HG02973 (cell line): Measurements from ENCODE around the gene LZTS3.
A peak's percentile ranks its signal among the peaks of the same experiment; 100 is the strongest.
"Not testable (repeated sequence)": the region's sequence is repeated elsewhere in the genome, so short reads cannot be mapped to it uniquely, and the experiment has no call there.

Experiments used
- ATAC-seq: cut with Tn5 transposase; IDR thresholded peaks from one replicate; pipeline ENCODE4 v1.9.1; 2021; ENCODE audit warnings: moderate library complexity; ENCODE audit not compliant: unreplicated experiment

The LZTS3 gene

DNA sequence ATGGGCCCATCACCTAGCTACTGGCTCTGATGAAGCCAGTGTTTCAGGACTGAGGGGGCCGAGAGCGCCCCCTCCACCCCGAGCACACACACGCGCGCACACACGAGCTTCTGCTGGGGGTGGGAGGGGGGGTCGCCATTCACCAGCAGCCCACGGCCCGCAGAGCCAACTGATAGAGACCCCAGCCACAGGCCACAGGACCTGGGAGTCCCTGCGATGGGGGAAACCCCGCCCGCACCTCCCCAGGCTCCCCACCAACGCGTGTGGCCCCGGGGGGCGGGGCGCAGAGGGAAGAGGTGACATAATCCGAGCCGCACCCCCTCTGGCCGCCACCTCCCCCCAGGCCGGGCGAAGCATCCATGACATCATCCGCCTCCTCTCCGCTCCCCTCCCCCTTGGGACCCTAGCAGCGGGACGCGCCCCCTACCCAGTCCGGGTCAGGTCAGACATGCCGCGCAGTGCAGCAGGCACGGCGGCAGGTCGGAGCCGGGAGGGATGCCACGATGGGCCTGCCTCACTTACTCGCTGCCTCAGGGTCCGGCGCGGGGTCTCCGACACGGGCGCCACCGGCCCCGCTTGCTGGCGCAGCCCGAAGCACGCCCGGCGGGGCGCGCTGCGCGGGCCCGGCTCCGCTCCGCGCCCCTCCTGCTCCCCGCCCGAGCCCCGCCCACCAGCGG lies at the start of gene LZTS3:
LZTS3 (minus strand) TSS at position 617 of the 677 bp plus-strand sequence. CDS start 6,386 bp downstream, outside the sequence.
- ATAC-seq: peak; percentile 76

DNA sequence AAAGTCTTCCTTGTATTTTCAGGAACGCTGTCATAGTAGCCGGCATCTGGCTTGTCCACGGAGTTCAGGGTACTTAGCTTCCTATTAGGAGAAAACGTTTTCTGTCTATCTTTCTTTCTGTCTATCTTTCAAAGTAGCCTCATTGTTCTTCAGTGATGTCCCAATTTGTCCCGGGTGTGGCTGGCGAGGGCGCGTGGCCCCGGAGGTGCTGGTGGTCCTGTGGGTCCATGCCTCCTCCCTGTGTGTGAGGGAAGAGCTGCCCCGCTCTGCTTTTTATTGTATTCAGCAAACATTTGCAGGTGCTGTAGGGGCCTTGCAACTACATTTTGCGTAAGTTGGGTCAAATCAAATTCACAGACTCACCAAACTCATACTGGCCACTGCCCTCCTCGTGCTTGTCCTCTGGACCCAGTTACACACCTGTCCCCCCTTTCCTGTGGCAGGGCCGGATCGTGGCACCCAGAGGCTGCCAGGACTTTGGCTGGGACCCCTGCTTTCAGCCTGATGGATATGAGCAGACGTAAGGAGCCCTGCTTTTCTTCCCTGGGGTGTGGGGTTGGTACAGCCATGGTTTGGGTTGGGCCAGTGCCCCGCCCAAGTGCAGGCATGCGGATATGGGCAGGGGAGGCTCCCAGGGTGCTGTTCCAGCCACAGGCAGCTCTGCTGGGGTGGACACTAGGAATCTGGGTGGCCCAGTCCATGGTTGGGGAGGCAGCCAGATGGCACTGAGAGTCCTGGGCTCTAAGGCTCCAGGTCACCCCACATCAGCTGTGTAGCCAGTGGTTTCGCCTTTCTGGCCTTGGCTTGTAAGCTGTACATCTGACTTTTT lies 48.3 kb upstream of the LZTS3 start:
- ATAC-seq: no peak

DNA sequence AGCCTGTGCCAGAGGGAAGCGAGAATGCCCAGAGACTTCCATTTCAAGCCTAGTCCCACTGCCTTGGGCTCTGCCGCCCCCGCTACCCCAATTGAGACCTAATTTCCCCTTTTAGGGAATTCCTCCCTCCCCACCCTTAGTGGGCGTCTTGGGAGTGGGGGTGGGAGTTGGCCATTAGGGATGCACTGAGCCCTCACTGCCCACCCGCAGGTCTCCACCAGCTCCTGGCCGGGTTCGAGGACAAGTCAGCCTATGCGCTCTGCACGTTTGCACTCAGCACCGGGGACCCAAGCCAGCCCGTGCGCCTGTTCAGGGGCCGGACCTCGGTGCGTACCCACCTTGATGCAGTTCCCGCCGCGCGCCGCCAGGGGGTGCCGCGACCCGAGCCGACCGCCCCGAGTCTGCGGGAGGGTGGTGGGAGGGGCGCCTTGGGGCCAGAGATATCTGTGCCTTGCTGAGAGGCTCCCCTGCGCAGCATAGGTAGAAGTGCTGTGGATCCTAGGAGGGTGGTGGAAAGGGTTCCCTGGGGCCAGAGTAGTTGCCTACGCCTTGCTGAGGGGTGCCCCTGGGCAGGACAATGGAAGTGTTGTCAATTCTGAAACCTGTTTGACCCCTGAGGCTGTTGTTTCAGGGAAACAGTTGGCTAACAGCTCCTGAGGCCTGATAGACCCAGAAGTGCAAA lies 45.1 kb upstream of the LZTS3 start:
- no peak for ATAC-seq

DNA sequence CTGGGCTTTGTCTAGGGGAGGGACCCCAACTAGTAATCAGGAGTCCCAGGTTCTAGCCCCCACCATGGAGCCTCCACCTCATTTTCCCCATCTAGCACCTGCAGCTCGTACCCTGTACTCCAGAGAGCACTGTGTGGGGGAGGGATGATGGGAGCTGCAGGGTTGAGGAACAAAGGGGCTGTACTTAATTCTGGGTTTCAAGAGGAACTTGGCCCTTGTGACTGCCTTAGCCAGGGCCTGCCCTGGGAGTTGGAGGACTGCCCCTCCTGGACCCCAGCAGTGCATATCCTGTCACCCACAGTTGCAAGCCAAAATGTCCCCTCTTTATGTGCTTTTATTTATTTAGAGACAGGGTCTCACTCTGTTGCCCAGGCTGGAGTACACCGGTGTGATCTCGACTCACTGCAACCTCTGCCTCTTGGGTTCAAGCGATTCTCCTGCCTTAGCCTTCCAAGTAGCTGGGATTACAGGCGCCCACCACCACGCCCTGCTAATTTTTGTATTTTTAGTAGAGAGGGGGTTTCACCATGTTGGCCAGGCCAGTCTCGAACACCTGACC lies 42.1 kb upstream of the LZTS3 start:
- not testable (repeated sequence) for ATAC-seq

DNA sequence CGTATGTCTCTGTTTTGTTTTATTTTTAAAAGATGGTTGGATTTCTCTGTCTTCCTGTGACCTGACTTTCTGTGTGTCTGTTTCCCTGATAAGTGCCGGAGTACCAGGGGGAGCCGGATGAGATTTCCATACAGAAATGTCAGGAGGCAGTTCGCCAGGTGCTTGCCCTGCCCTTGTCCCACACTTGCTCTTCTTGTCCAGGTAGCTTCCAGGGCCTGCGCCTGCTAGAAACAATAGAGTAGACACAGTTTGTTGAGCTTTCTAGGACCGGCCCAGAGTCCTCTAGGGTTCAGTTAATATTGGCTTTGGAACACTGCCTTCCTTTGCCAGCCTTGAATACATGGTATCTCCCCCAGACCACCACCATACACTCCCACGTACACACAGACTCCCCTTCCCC lies 39.9 kb upstream of the LZTS3 start:
- ATAC-seq: no peak

DNA sequence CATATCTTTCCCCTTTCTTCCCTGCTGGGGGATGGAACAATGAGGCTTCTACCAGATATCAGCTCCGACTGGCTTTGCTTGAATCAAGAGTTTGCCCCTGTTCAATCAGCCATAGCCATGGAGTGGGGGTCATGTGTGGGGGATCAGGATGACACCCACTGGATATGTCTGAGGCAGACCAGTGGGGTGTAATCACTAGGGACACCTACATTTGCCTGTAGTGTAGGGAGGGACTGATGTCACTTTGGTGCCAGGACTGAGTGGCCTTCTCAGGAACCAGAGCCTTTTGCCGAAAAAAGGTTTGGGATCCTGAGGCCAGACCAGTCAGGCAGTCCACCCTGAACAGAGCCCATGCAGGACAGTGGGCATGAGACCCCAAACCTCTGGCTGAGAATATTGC lies 37.0 kb upstream of the LZTS3 start:
- no peak for ATAC-seq

DNA sequence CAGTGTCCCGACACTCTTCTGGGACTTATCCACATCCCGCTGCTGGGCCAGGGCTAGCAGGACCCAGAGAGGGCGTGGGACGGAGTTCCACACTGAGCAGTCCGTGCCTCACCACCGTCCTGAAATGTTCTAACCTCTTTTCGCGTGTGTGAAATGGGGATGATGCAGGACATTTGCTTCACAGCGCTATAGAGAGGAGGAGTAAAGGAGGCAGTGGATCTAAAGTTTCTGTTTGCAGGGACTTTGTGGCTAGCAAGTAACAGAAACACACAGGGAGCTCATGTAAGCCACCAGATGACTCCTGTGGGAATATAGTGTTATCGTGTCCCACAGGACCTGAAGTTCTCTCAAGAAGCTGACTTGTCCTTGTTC lies 36.6 kb upstream of the LZTS3 start:
- no peak for ATAC-seq

DNA sequence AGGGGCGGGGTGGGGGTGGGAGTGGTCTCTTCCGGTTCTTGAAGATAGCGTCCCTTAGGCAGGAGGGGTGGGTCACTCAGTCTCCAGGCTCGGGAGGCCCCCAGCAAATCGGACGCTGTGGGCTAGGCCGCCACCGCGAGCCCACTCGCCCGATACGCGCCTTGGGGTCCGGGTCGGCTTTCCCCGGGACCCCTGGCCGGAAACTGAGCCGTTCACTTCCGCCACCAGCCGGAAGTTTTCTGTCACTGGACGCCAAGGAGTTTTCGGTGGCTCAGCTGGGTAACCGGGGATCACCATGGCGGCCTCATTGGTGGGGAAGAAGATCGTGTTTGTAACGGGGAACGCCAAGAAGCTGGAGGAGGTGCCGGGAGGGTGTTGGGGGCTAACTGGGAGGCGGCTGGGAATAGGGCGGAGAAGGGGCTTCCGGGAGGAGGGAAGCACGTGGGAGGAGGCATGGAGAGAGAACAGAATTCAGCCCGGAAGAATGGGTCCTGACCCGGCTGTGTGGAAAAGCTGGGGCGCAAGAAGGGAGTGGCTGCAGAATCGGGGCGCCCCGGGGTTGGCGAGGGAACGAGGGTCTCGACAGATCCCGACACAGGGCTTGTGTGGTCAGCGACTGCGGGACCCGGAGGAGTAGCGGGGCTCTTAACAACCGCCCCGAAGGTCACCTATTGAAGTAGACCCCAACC lies 36.1 kb upstream of the LZTS3 start, which contains the start of gene ITPA:
ITPA (plus strand) TSS at position 242 of the 689 bp plus-strand sequence; CDS start at position 296, 54 bp downstream.
- no peak for ATAC-seq

DNA sequence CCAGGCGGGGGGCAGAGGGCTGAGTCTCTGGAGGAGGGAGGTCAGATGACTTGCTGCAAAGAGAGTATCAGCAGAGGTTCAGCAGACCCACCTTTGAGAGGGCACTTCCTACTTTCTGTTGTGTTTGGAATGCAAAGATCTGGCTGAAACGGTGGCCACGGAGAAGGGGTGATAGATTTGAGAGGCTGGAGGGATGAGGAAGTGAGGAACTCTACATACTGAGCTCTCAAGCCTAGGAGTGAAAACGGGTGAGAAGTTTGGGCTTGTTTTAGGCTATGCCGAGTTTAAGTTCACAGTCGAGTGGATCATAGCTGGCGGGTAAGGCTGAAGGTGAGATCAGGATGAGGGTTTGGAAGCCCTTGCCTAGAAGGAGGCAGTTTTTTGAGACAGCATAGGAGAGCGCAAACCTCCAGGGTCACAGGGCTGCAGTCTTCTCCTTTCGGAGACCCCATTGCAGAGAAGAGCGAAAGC lies 35.5 kb upstream of the LZTS3 start:
- no peak for ATAC-seq

DNA sequence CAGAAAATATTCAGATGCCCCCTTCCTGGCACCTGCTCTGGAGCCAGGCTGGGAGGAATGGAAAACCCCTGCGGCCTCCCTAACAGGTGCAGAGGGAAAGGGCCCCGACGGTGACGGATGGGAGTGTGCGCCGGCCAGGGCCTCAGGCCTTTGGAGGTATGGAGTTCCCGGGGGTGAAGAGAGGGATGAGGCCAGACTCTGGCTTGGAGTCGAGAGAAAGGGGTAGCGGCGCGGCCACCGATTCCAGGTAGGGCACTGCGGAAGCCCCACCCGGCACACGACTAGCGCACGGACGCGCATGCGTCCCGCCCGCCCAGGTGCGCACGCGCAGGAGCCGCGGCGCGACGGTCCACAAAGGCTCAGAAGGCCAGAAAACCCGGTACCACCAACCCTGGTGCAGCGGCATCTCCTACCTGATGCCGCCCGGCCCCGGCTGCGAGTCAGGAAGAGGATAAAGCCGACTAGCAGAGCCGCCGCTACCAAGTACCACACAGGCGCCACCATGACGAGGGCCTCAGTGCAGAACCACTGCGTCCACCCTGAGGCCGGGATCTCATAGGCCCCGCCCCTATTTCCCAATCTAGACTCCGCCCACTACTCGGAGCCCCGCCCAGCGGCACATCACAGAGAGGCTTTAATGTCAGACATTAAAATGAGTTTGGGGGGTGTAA lies 30.9 kb upstream of the LZTS3 start, which contains the start of gene DDRGK1:
DDRGK1 (minus strand) TSS at position 559 of the 671 bp plus-strand sequence; CDS start at position 504, 55 bp downstream.
- ATAC-seq: peak; percentile 66

DNA sequence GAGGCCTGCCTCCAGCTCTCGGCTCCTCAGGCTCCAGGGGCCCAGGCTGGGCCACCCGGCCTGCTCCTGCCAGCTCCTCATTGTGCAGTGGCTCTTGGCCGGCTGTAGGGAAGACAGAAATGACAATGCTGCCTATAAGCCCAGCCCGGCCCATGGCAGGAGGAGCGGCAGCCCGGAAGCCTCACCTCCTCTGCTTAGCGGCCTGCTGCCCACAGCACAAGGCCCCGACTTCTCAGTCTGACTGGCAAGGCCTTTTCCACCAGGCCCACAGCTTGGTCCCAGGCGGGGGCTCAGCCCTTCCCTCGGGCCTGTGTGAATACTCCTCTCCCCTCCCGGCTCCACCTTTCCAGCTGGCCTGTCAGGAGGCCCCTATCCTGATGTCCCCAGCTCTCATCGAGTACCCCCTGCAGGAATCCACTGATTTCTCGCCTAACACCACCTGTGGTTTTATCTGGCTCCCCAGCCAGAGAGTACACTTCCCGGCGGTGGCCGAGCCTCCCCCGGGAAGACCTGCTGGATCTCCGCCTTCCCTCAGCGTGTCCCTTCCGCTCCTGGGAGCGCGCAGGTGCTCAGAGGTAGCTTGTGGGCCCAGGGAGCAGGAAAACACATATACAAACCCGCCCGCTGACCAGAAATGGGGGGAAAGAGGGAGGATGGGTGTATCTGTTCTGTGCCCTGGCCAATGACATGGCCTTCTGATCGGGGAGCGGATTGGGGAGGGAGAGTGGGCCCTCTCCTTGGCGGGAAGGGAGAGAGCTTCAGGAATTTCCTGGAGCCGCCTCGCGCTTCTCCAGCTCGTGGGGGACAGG lies 30.2 kb upstream of the LZTS3 start:
- ATAC-seq: peak; percentile 19

DNA sequence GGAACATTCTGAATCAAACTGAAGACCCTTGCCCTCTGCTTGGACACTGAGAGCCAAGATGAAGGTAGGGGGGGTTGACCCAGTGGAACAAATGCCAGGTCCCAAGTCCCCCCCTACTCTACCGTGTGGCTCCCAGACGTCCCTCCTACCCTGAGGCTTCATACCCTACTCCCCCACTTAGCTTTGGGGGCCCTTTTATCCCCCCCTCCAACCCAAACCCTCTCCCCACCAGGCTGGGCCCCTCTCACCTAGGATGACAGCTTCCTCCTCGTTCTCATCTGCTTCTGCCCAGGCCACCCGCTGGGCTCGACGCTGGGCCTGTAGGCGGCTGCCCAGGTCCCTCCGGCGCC lies 29.6 kb upstream of the LZTS3 start:
- no peak for ATAC-seq

DNA sequence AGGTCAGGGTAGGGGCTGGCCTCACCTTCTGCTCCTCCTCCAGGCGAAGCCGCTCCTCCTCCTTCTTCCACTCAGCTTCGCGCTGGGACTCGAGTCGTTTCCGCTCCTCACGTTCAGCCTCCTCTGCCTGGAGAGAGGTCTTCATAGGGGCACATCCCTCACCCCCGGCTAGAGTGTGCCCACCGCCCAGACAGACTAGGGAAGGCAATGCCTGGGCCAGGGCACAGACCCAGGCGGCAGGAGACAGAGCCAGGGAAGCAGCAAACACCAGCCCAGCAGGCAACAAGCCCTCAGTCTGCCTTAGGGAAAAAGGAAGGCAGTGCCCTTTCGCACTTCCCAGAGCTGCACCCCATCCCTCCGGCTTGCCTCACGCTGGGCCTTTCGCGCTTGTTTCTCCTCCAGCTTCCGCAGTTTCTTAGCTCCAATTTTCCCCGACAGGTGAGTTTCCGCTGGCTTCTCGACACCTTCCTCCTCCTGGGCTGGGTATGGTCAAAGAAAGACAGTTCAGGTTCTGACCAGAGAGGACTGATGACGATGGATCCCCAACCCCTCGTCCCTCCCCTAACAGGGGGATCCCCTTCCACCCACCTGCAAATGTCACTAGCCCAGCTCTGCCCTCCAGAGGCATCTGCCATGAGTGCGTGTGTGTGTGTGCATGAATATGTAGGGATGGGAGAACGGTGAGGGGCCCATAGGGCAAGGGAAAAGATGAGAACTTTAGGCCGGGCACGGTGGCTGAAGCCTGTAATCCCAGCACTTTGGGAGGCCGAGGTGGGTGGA lies 26.8 kb upstream of the LZTS3 start:
- ATAC-seq: no peak

DNA sequence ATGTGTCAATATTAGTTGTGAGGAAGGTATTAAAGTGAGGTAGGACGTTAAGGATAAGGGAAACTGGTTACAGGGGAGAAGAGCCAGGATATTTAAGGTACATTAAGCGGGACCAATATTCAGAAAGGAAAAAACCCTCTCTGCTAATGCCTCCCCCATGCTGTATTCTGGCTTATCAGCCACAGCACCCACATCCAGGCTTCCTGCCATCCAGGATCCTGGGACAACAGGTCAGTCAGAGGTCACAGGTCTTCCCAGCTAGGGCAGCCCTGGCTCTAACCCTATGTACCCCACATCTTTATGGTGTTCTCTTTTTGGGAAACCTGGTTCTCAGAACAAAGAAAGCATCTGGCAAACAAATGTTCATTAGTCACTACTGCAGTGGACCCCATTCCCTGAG lies 25.9 kb upstream of the LZTS3 start:
- ATAC-seq: no peak

DNA sequence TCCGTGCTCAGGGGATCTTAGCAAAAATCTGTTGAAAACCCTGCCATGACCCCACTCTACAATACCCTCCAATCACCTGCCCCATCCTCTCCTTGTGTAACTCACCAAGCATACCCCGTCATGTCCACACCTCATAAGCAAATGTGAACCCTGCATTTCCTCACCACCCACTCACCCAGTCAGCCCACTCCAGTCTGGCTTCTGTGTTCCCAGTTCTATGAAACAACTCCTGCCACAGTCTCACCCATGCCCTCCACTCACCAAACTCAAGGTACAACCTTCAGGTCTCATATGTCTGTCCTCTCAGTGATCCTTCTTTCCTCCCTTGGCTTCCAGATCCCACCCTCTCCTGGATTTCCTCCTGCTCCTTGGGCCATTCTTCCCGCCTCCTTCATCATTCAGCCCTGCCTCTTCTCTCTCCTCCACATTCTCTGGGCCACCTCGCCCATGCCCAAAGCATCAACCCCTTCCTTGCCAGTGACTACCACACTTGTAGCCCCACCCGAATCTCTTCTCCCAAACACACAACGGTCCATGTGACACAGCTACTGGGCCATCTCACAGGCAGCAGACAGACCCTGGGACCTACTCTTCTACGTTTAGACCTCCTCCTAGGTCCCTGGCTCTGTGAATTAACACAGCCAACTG lies 22.4 kb upstream of the LZTS3 start:
- ATAC-seq: no peak

DNA sequence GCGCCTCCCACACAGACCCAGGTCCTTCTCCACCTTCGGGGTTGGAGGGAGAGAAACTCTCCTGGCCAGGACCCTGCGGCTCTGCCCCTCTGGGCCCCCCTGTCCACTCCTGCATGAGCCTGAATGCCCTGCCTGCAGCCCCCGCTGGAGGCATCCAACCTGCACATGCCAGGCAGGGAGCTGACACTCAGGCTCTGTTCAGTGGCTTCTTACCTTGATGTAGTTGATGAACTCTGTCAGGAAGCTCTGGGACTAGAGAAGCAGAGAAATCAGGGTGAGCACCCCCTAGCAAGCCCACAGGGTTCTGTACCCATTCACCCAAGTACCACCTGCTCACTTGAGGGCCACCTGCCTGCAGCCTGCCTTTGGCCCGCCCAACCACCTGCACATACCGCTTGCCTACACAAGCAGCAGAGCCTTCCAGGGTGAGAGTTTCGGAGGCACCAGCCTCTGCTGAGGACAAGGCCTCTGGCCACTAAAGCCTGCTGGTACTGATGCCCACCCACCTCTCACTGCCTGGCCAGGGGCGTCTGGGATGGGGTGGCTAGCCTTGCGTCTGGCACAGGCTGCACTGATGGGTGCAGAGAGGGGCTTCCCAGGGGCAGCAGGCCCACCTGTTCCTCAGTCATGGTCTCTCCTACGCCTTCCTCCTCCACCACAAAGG lies 21.4 kb upstream of the LZTS3 start:
- ATAC-seq: no peak

DNA sequence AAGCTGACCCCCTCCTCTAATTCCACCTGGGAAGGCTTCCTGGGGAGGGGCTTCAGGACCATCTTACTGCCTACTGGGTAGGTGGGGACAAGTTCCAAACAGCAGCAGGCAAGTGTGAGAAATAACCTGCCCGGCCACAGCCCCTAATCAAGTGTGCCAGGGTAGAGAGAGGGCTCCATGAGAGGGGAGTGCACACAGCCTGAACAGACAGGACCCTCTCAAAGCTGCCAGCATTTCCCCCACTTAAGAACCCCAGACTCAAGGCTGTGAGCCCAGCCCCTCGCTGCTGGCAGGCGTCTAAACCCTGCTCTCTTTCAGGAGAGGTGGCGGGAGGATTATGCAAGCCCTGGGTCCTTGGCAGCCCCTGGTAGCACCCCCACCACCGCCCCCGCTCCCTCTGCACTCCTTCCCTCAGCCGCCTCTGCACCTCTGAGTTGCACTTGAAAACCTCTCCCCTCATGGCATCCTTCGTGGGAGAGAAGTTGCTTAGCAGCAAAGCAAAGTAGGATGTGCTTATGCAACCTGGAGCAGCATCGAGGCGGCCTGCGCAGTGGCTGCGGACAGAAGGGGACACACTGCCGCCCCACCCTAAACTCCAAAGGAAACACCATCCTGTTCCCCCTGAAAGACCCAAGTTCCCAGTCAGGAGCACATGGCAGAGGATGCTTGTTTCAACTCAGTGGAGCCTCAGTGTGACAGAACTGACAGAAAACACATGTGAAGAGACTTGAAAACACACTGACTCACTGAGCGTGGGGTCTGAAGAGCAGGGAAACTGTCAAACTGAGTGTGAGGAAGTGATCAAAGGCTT lies 20.7 kb upstream of the LZTS3 start:
- ATAC-seq: no peak
